Esophagus (tissue), 2 donors: ENCODE measurements around the gene RHOA. TPM values are rescaled to one million over a fixed set of nuclear protein-coding genes. Genes with fewer than 3 reads are reported as not detected.

Source experiments
- H3K27ac ChIP-seq, 2 donors: one replicate each; pipeline ENCODE4 v1.5.1; 2013; ENCODE audit warnings: low read depth in 2 of 2, mild to moderate bottlenecking in 2 of 2, inconsistent platforms in 1 of 2, low read length in 1 of 2, moderate library complexity in 1 of 2
- H3K27me3 ChIP-seq, 2 donors: one replicate each; pipeline ENCODE4 v1.6.1; 2013; ENCODE audit warnings: low read length in 2 of 2, control low read depth in 1 of 2, mild to moderate bottlenecking in 1 of 2; ENCODE audit not compliant: insufficient read depth in 2 of 2, control insufficient read depth in 1 of 2
- H3K36me3 ChIP-seq, 2 donors: one replicate each; pipeline ENCODE4 v1.6.1; 2013; ENCODE audit warnings: low read length in 1 of 2; ENCODE audit not compliant: control insufficient read depth in 2 of 2, insufficient read depth in 2 of 2
- H3K4me1 ChIP-seq, 2 donors: one replicate each; pipeline ENCODE4 v1.6.1; 2013; ENCODE audit warnings: low read length in 1 of 2; ENCODE audit not compliant: control insufficient read depth in 2 of 2, insufficient read depth in 2 of 2
- H3K4me3 ChIP-seq, 2 donors: one replicate each; pipeline ENCODE4 v1.5.1; 2013; ENCODE audit warnings: low read length in 2 of 2, mild to moderate bottlenecking in 2 of 2, low read depth in 1 of 2, moderate library complexity in 1 of 2
- H3K9me3 ChIP-seq, 2 donors: one replicate each; pipeline ENCODE4 v1.6.1; 2013; ENCODE audit warnings: mild to moderate bottlenecking in 2 of 2, low read depth in 1 of 2, low read length in 1 of 2, moderate library complexity in 1 of 2; ENCODE audit not compliant: control insufficient read depth in 2 of 2, insufficient read depth in 1 of 2
- WGBS, 2 donors: extraction: QIAGEN DNeasy Blood & Tissue Kit; methylation state at CpG; one replicate each; pipeline ENCODE4 v1.1.7; 2013; 5-methylcytosine and 5-hydroxymethylcytosine counted together
- polyA plus RNA-seq, 2 donors: library from polyadenylated mRNA; stranded (reverse); fragments of 200-250 nt; gene quantifications; one replicate each; pipeline ENCODE4 v1.2.3, GENCODE V29; 2013
- donor health status: healthy with polysubstance abuse.
- donor health status: Bipolar disorder and iron deficiency.

The RHOA gene
- polyA plus RNA-seq, 2 donors, result 162 to 244 TPM

DNA sequence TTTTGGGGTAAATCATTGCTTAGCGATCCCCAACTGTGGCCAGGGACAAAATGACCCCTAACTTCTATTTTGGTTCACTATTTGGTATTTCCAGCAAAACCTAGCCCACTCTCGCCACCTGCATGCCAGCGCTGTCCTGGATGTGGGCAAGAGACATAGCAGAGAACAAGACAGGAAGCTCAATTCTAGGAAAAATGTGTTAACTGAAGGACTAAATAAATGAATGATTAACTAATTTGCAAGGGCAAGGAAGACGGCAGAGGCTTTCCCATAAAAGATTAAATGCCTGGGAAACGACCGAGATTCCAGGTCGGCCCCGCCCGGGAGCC is 16.9 kb upstream of the RHOA start:
- H3K27ac ChIP-seq, result peak overlapping the region; percentile 88 to 95
- peaks cover 0 to 2% of the 10 kb centered on the region in 2 donors for H3K4me1 ChIP-seq
- no peaks in the 10 kb centered on the region for H3K9me3 ChIP-seq
- H3K27me3 ChIP-seq, result no peaks in the 10 kb centered on the region
- H3K4me3 ChIP-seq, result peak overlapping the region; percentile 62 to 82
- peaks cover 0 to 7% of the 10 kb centered on the region in 2 donors for H3K36me3 ChIP-seq
- 4 to 5% methylated on average over 9 of the region's 9 CpGs for WGBS, 2 donors

DNA sequence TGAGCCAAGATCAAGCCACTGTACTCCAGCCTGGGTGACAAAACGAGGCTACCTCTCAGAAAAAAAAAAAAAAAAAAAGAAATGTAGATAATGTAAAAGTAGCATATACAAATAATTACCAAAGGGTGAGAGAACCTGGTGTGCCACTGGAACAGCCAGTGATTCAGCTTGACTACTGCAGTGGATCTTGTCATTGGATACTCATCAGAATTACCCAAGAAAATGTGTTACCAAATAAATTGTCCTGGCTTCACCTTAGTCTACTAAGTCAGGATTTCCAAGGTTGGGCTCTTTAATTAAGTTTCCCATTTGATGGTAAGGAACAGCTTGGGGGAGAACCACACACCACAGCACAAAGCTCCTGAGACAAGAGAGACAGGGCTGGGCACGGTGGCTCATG is 15.8 kb upstream of the RHOA start:
- Histone ChIP-seq H3K27me3 (no peaks in the 10 kb centered on the region), H3K4me3 (no peak overlapping the region), H3K9me3 (no peaks in the 10 kb centered on the region), H3K36me3 (peaks cover 0 to 7% of the 10 kb centered on the region in 2 donors), H3K27ac (no peak overlapping the region), H3K4me1 (peaks cover 0 to 4% of the 10 kb centered on the region in 2 donors)
- 87 to 88% methylated on average over 2 of the region's 2 CpGs for whole genome bisulfite sequencing, 2 donors

DNA sequence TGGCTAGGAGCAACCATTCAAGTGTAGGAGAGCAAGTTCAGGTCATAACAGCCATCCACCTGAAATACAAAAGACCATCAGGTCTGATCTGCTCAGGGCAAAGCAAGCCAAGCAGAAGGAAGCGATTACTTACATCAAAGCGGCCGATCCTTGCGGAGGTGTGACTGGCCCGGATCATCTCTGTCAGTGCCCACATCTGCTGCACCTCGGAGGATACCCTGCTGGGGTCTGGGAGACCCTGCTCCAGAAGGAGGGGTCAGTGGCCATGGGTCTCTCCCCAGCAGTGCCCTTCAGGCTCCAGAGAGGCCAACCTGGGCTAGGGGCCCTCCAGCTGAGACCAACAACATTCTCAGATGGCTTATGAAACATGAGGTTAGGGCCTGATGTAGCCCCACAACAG is 13.0 kb upstream of the RHOA start:
- no peaks in the 10 kb centered on the region for H3K27me3 ChIP-seq
- WGBS, 2 donors, result 94 to 95% methylated on average over 6 of the region's 6 CpGs

DNA sequence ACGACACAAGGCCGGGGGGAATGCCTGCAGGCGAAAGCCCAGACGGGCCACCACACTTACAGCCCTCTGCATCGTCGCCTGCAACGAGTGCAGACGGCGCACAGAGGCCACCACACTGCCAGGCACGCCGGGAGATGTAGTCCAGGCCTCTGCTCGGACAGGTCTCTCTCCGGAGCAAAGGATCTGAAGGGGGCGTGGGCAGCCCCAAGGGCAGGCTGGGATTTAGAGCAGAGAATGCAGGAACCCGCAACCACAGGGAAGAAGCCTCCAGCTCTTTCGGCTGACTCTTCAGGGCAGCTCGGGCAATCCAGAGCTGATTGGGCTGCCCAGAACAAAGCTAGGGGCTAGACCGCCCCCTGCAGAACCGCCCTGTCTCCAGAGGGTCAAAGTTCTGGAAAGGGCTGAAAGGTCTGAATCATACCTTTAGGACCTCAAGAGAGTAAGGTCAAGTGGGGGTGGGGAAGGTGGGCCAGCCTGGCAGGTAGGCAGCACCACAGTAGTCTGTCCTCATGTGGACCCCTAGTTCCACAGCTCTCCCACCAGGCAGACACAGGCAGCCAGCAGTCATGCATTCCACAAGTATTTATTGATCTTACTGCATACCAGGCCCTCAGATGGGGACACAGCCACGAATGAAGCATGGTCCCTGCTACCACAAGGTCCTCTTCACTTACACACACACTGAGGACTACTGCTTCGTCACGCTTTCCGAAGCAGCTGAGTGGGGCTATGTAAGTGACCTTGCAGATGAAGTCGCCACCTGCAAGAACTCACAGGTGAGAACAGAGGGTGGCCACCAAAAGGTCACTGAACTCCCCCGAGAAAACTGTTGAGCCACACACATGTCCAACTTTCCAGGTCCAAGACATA is 10.8 kb upstream of the RHOA start, which contains the start of gene AMT:
AMT (minus strand) TSS at position 95 of the 870 bp plus-strand sequence; CDS start at position 72, 23 bp downstream.
- Histone ChIP-seq H3K4me3 (peak within 1 kb of the TSS in 1 of 2 donors; percentile 3), H3K4me1 (peaks cover 13 to 23% of the 10 kb centered on the region in 2 donors), H3K27ac (peak within 1 kb of the TSS in 1 of 2 donors; percentile 50), H3K36me3 (peaks cover 0 to 7% of the 10 kb centered on the region in 2 donors), H3K27me3 (no peaks in the 10 kb centered on the region), H3K9me3 (no peaks in the 10 kb centered on the region)
- WGBS, 2 donors, result 48 to 56% methylated on average over 25 of the region's 25 CpGs

More for the DNA sequence above, 13.0 kb upstream of the RHOA start:
- H3K9me3 ChIP-seq, result no peaks in the 10 kb centered on the region
- peaks cover 3 to 19% of the 10 kb centered on the region in 2 donors for H3K4me1 ChIP-seq
- H3K27ac ChIP-seq, result no peak overlapping the region
- peaks cover 0 to 7% of the 10 kb centered on the region in 2 donors for H3K36me3 ChIP-seq
- H3K4me3 ChIP-seq, result no peak overlapping the region

DNA sequence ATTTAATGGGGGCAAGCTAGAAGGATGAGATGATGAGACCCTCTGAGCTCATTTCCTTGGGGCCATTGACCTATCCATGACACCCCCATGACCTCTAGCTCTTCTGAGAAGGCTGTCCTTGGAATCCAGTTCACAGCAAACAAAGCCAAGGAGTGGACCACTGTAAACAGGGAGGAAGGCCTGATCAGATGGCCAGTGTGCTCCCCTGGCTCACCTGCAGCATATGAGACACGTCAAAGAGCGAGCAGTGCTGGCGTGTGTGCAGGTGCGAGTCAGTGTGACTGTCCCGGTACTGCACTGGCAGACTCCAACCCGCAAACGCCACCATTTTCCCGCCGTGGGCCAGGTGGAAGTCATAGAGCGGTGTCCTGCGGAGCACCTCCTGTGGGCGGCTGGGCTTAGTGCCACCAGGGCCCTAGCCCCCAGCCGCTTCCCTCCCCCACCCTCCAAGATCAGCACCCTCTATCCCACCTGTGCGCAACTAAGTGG is 10.2 kb upstream of the RHOA start:
- Histone ChIP-seq H3K4me1 (peaks cover 16 to 23% of the 10 kb centered on the region in 2 donors), H3K9me3 (no peaks in the 10 kb centered on the region), H3K27ac (peak overlapping the region in 1 of 2 donors; percentile 50), H3K27me3 (no peaks in the 10 kb centered on the region), H3K4me3 (peak overlapping the region in 1 of 2 donors; percentile 3), H3K36me3 (peaks cover 0 to 8% of the 10 kb centered on the region in 2 donors)
- 55 to 57% methylated on average over 14 of the region's 14 CpGs for WGBS, 2 donors

DNA sequence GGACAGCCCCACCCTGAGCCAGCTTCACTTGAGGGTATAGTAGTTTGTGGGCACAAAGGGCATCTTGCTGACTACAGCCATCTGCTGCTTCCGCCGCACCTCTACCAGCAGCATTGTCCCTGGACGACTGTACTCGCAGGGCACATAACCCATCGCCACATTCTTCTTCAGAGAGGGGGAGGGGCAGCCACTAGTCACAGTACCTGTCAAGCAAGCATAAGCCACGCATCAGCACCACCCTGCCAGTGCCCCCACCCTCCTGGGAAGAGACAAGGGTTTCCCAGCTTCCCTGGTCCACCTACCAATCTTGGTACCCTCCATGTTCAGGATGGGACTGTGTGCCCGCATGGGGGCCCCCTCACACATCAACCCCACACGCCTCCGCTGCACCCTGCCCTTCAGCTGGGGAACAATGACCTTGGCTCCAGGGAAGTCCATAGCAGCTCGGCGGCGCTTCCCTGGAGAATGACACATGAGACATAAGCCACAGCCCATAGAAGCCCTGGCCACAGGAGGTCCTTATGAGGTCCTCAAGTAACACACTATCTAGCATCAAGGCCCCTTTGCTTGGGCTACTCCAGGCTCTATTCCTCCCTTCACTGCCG is 5.8 kb upstream of the RHOA start:
- Histone ChIP-seq H3K9me3 (no peaks in the 10 kb centered on the region), H3K36me3 (peaks cover 0 to 10% of the 10 kb centered on the region in 2 donors), H3K4me3 (no peak overlapping the region), H3K27ac (no peak overlapping the region), H3K4me1 (peaks cover 19 to 31% of the 10 kb centered on the region in 2 donors), H3K27me3 (no peaks in the 10 kb centered on the region)
- WGBS, 2 donors, result 82 to 89% methylated on average over 13 of the region's 13 CpGs

DNA sequence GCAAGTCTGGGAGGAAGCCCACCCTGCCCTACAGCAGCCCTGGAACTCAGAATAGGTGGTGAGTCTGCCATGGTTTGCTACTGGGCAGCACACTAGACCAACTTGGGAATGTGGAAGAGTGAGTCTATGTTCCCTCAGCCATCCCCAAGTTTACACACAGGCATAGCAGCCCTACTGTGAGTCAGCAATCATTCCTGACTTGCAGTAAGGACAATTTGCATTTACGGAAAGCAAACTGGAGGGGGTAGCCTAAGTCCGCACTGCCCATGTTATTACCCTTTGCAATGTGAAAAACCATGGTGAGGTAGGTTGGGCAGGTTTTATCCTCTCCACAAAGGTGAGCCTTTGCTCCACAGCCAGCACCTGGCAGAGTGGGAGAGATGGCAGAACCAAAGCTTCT is 5.1 kb upstream of the RHOA start:
- 93 to 96% methylated on average over 2 of the region's 2 CpGs for WGBS, 2 donors
- Histone ChIP-seq H3K4me3 (no peak overlapping the region), H3K27ac (peak overlapping the region; percentile 8 to 27), H3K36me3 (peaks cover 0 to 10% of the 10 kb centered on the region in 2 donors), H3K27me3 (no peaks in the 10 kb centered on the region), H3K4me1 (peaks cover 19 to 24% of the 10 kb centered on the region in 2 donors), H3K9me3 (no peaks in the 10 kb centered on the region)

DNA sequence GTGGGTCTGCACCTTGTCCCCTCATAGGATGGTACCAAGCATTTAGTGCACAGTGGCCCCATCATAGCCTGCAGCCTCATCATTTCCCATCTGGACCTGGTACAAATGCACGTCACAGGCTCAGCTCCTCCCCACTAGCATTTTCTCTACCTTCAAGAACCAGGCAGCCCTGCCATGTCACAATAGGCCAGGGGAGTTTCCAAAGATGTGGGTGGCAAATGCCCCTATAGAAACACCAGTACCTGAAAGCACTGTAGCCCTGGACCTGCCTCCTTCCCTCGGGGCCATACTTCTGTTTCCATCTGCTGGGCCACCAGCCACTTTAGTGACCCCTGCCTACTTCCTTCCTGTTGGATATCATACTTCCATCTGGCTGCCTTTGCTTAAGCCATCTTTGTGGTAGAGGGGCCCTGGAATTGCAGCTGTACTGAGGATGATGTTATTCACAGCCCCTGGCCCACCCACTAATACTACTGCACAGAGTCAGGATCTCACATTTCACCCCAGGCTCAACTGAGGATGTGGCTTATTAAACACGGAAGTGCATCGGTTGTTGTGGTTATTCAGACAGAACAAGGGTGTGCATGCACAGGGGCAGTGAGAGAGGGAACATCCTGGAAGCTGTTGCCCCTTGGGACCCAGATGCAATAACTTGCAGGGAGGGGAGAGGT is 4.3 kb upstream of the RHOA start:
- peaks cover 0 to 10% of the 10 kb centered on the region in 2 donors for H3K36me3 ChIP-seq
- peak overlapping the region; percentile 15 to 66 for H3K27ac ChIP-seq
- 38 to 56% methylated on average over 4 of the region's 4 CpGs for WGBS, 2 donors
- H3K4me1 ChIP-seq, result peaks cover 16 to 23% of the 10 kb centered on the region in 2 donors
- H3K27me3 ChIP-seq, result no peaks in the 10 kb centered on the region
- no peaks in the 10 kb centered on the region for H3K9me3 ChIP-seq
- H3K4me3 ChIP-seq, result no peak overlapping the region

DNA sequence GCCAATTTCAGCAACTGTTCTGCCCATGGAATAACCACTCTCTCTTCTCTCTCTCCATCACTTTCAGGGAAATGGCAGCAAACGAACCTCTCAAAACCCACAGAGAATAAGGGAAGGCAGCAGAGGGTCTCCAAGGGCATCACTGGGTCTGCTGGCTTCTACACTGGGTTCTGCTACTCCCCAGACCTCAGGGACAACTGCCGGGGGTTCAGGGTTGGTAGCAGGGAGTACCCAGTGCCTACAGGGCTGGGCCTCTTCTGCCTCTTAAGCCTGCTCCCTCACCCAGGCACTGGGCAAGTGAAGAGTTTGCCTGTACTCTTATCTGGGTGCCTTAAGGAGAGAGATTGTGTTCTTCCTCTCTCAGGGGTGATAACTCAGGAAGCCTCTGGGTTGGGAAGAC is 3.0 kb upstream of the RHOA start:
- 89 to 100% methylated on average over 2 of the region's 2 CpGs for WGBS, 2 donors

More for the DNA sequence above, 3.0 kb upstream of the RHOA start:
- Histone ChIP-seq H3K9me3 (no peaks in the 10 kb centered on the region), H3K27me3 (no peaks in the 10 kb centered on the region), H3K4me3 (no peak overlapping the region), H3K36me3 (peaks cover 0 to 10% of the 10 kb centered on the region in 2 donors), H3K4me1 (peaks cover 15 to 16% of the 10 kb centered on the region in 2 donors), H3K27ac (no peak overlapping the region)
